ENCODE data around the gene U2AF1L4.

U2AF1L4 gene

GRCh38 chr19:35703343-35703742, 41.9 kb downstream of the U2AF1L4 start:
- no peaks in the 10 kb centered on the region for H3K9me3 Mint-ChIP-seq
- H3K4me3 Mint-ChIP-seq = no peak overlapping the region
- H3K36me3 Mint-ChIP-seq = no peaks in the 10 kb centered on the region
- no peak overlapping the region for H3K27ac Mint-ChIP-seq
- no peaks in the 10 kb centered on the region for H3K27me3 Mint-ChIP-seq
- H3K4me1 Mint-ChIP-seq = peaks cover 7% of the 10 kb centered on the region

DNA sequence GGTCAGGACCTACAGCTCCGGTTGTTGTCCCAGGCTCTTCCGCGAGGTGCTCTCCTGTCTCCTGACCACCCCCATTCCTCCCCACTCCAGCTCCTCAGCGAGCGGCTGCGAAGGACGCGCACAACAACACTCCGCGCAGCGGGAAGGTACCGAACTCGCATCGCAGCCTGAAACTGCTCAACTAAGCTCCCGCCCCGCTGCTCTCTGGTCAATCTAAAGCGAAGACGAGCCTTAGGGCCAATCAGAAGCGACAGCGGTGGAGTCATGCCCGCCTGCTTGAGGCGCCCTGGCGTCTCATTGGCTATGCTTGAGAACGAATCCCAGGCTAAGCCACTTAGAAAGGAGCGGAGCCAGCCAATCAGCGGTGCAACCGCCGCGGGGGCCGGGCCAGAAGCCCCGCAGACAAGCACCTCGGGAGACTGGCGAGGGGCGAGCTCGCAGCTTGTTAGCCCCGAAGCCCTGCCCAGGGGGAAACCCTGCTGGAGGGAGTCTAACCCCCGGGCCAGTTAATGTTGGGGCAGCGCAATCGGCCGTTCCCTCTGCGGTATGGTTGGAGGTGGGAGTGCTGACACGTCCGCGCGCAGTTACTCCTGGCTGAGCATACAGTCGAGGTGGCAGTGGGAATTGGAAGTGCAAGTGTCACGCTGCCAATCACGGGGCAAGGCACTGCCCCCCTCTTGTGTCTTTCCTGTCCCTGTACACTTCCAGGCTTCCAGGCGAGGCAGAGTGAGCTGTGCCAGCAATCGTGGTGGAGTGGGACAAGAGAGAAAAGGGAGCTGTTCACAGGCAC, 42.8 kb downstream of the U2AF1L4 start:
- H3K9me3 Mint-ChIP-seq = no peaks in the 10 kb centered on the region
- H3K27ac Mint-ChIP-seq = peak overlapping the region; percentile 89
- H3K27me3 Mint-ChIP-seq = no peaks in the 10 kb centered on the region
- peaks cover 7% of the 10 kb centered on the region for H3K4me1 Mint-ChIP-seq
- H3K36me3 Mint-ChIP-seq = no peaks in the 10 kb centered on the region
- peak overlapping the region; percentile 97 for H3K4me3 Mint-ChIP-seq

- H3K27me3 Mint-ChIP-seq = no peaks in the 10 kb centered on the region
- no peaks in the 10 kb centered on the region for H3K9me3 Mint-ChIP-seq
- no peak overlapping the region for H3K27ac Mint-ChIP-seq
- H3K36me3 Mint-ChIP-seq = no peaks in the 10 kb centered on the region
- H3K4me3 Mint-ChIP-seq = no peak overlapping the region
- no peaks in the 10 kb centered on the region for H3K4me1 Mint-ChIP-seq
These were observed 48.4 kb downstream of the U2AF1L4 start for GRCh38 chr19:35696835-35697234.

GRCh38 chr19:35695895-35696422, 49.3 kb downstream of the U2AF1L4 start:
- Mint-ChIP-seq H3K36me3 (no peaks in the 10 kb centered on the region), H3K27me3 (no peaks in the 10 kb centered on the region), H3K9me3 (no peaks in the 10 kb centered on the region), H3K27ac (no peak overlapping the region), H3K4me1 (no peaks in the 10 kb centered on the region), H3K4me3 (no peak overlapping the region)

- H3K4me3 Mint-ChIP-seq = no peak overlapping the region
These were observed 51.2 kb downstream of the U2AF1L4 start for GRCh38 chr19:35693835-35694599.

DNA sequence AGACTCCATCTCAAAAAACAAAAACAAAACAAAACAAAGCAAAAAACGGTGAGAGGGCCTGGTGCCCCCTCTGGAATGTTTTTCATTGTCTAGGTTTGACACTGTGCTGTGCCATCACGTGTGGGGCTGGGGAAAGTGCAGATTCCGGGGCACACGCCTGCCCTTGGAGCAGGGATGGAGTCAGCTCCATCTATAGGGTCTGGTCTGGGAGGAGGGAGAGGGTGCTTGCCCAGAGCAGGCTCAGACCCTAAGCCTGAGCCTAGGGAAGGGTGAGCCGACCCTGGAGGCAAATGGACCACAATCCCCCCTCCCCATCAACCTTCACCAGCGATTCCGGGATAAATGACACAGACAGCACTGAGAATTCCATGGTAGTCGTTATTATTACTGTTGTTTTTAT, 51.8 kb downstream of the U2AF1L4 start:
- no peaks in the 10 kb centered on the region for H3K4me1 Mint-ChIP-seq
- H3K27ac Mint-ChIP-seq = no peak overlapping the region
- no peaks in the 10 kb centered on the region for H3K27me3 Mint-ChIP-seq
- no peaks in the 10 kb centered on the region for H3K36me3 Mint-ChIP-seq
- no peak overlapping the region for H3K4me3 Mint-ChIP-seq
- H3K9me3 Mint-ChIP-seq = no peaks in the 10 kb centered on the region

More at GRCh38 chr19:35693835-35694599, 51.2 kb downstream of the U2AF1L4 start:
- H3K9me3 Mint-ChIP-seq = no peaks in the 10 kb centered on the region
- H3K27me3 Mint-ChIP-seq = no peaks in the 10 kb centered on the region
- no peaks in the 10 kb centered on the region for H3K36me3 Mint-ChIP-seq
- H3K4me1 Mint-ChIP-seq = no peaks in the 10 kb centered on the region
- no peak overlapping the region for H3K27ac Mint-ChIP-seq
